Prostate gland (tissue), 2 donors: ENCODE results near the gene DHX8.

Experiments
- CTCF ChIP-seq, 4 experiments: fragments of 200-600 bp in 2 of 4; fragments of 450-650 bp in 2 of 4; sonication (generic) in 2 of 4; IDR thresholded peaks; 1 replicate in 3 of 4; 2 replicates in 1 of 4; pipeline ENCODE4 v1.5.1; 2016 to 2019; ENCODE audit warnings: antibody characterized with exemption in 4 of 4, mild to moderate bottlenecking in 2 of 4, moderate library complexity in 2 of 4
- POLR2A ChIP-seq: fragments of 450-650 bp; IDR thresholded peaks from one replicate; pipeline ENCODE4 v1.6.1; 2016; ENCODE audit warnings: antibody characterized with exemption, mild to moderate bottlenecking
- POLR2AphosphoS5 ChIP-seq: sonication (generic); formaldehyde crosslinking; IDR thresholded peaks from one replicate; pipeline ENCODE4 v1.6.1; 2017; ENCODE audit warnings: antibody characterized with exemption

GRCh38 chr17:43463241-43463640 lies 20.5 kb upstream of the DHX8 start:
- no peak for TF ChIP-seq CTCF (IDR thresholded peaks at IDR 0.05)
- no peak for TF ChIP-seq POLR2AphosphoS5
- TF ChIP-seq POLR2A = no peak
